ENCODE results near the gene FHOD1. TPM values are rescaled to one million over a fixed set of nuclear protein-coding genes. Genes with fewer than 3 reads are reported as not detected.

The FHOD1 gene
- total and polyA plus RNA-seq, 2 donors (not counting 1 experiment from before 2014, with no cell fraction given) = 46.3 to 46.9 TPM

GRCh38 chr16:67211674-67212073 is 35.6 kb downstream of the FHOD1 start:
- Histone ChIP-seq H2AFZ (ENCODE audit: insufficient read depth, low read depth, low read length, poor library complexity, severe bottlenecking) (no peak overlapping the region), H3K9me3 (ENCODE audit: control extremely low read depth in 1 of 3, control insufficient read depth in 2 of 3, insufficient read depth in 1 of 3, low read length in 2 of 3) (no peaks in the 10 kb centered on the region), H3K4me2 (replicated peaks; ENCODE audit: low read depth, low read length, poor library complexity, severe bottlenecking) (no peak overlapping the region), H3K27ac (ENCODE audit: low read length in 2 of 2) (no peak overlapping the region), H3K4me1 (ENCODE audit: control insufficient read depth in 2 of 2, insufficient read depth in 2 of 2, low read length in 2 of 2) (no peaks in the 10 kb centered on the region), H4K20me1 (ENCODE audit: control insufficient read depth, insufficient read depth, low read length, poor library complexity, severe bottlenecking) (no peaks in the 10 kb centered on the region), H3K9ac (ENCODE audit: low read length) (no peak overlapping the region), H3K27me3 (replicated peaks in 1 of 4; ENCODE audit: control extremely low read depth in 1 of 4, control insufficient read depth in 3 of 4, insufficient read depth in 4 of 4, low read length in 3 of 4) (no peaks in the 10 kb centered on the region), H3K4me3 (ENCODE audit: control extremely low read depth in 1 of 5, extremely low read depth in 1 of 5, insufficient read depth in 1 of 5, low read depth in 2 of 5, low read length in 4 of 5) (no peak overlapping the region), H3K79me2 (ENCODE audit: control insufficient read depth, insufficient read depth, low read length) (no peaks in the 10 kb centered on the region), H3K36me3 (replicated peaks in 1 of 2; ENCODE audit: control extremely low read depth in 1 of 2, control insufficient read depth in 1 of 2, extremely low read depth in 1 of 2, insufficient read depth in 2 of 2, low read length in 1 of 2) (no peaks in the 10 kb centered on the region)
- H3K9me3 Mint-ChIP-seq (ENCODE audit: insufficient read depth) = no peaks in the 10 kb centered on the region
- ATAC-seq (ENCODE audit: low read depth) (no peak), DNase-seq (no peak)
- H3K27me3 Mint-ChIP-seq = no peaks in the 10 kb centered on the region
- 98% methylated on average over 7 of the region's 7 CpGs for WGBS (ENCODE audit: insufficient coverage)
- ChIA-PET CTCF (no interaction called here), POLR2A (interaction anchor here (0.7 kb wide), 1 partner anchor 186 kb away, joined by 3 read pairs; no protein-coding TSS in a partner anchor)
- TF ChIP-seq CTCF (IDR thresholded peaks at IDR 0.05) = no peak
- TF ChIP-seq EZH2 (IDR thresholded peaks at IDR 0.05; ENCODE audit: borderline replicate concordance, insufficient read depth, low read depth, low read length, poor library complexity, severe bottlenecking) = no peak
- H3K27ac Mint-ChIP-seq = no peak overlapping the region
- intact Hi-C loops (cut with micrococcal nuclease) = no loop called here
- no peak overlapping the region for H3K4me3 Mint-ChIP-seq
- no peaks in the 10 kb centered on the region for H3K4me1 Mint-ChIP-seq

GRCh38 chr16:67210069-67210937 is 37.0 kb downstream of the FHOD1 start:
- no peak overlapping the region for H3K4me3 ChIP-seq (ENCODE audit: control extremely low read depth in 1 of 5, extremely low read depth in 1 of 5, insufficient read depth in 1 of 5, low read depth in 2 of 5, low read length in 4 of 5)
- TF ChIP-seq CTCF (IDR thresholded peaks at IDR 0.05) (no peak), EZH2 (IDR thresholded peaks at IDR 0.05; ENCODE audit: borderline replicate concordance, insufficient read depth, low read depth, low read length, poor library complexity, severe bottlenecking) (no peak)
- H3K9me3 ChIP-seq (ENCODE audit: control extremely low read depth in 1 of 3, control insufficient read depth in 2 of 3, insufficient read depth in 1 of 3, low read length in 2 of 3) = no peaks in the 10 kb centered on the region
- no peak overlapping the region for H3K4me2 ChIP-seq (replicated peaks; ENCODE audit: low read depth, low read length, poor library complexity, severe bottlenecking)
- H3K9me3 Mint-ChIP-seq (ENCODE audit: insufficient read depth) = no peaks in the 10 kb centered on the region
- H3K36me3 ChIP-seq (replicated peaks in 1 of 2; ENCODE audit: control extremely low read depth in 1 of 2, control insufficient read depth in 1 of 2, extremely low read depth in 1 of 2, insufficient read depth in 2 of 2, low read length in 1 of 2) = no peaks in the 10 kb centered on the region
- DNase-seq (no peak), ATAC-seq (ENCODE audit: low read depth) (no peak)
- WGBS (ENCODE audit: insufficient coverage) = 93% methylated on average over 25 of the region's 25 CpGs
- H3K4me1 Mint-ChIP-seq = no peaks in the 10 kb centered on the region
- no peaks in the 10 kb centered on the region for H4K20me1 ChIP-seq (ENCODE audit: control insufficient read depth, insufficient read depth, low read length, poor library complexity, severe bottlenecking)
- no peak overlapping the region for H3K27ac ChIP-seq (ENCODE audit: low read length in 2 of 2)
- CTCF ChIA-PET = interaction anchor here (1.1 kb wide), 1 partner anchor 12 kb away, joined by 3 read pairs; no protein-coding TSS in a partner anchor
- H2AFZ ChIP-seq (ENCODE audit: insufficient read depth, low read depth, low read length, poor library complexity, severe bottlenecking) = no peak overlapping the region
- intact Hi-C loops (cut with micrococcal nuclease) = no loop called here
- H3K27ac Mint-ChIP-seq = no peak overlapping the region
- no peaks in the 10 kb centered on the region for H3K4me1 ChIP-seq (ENCODE audit: control insufficient read depth in 2 of 2, insufficient read depth in 2 of 2, low read length in 2 of 2)
- H3K79me2 ChIP-seq (ENCODE audit: control insufficient read depth, insufficient read depth, low read length) = no peaks in the 10 kb centered on the region
- POLR2A ChIA-PET = no interaction called here
- no peaks in the 10 kb centered on the region for H3K27me3 ChIP-seq (replicated peaks in 1 of 4; ENCODE audit: control extremely low read depth in 1 of 4, control insufficient read depth in 3 of 4, insufficient read depth in 4 of 4, low read length in 3 of 4)
- H3K4me3 Mint-ChIP-seq = no peak overlapping the region
- no peaks in the 10 kb centered on the region for H3K27me3 Mint-ChIP-seq
- H3K9ac ChIP-seq (ENCODE audit: low read length) = no peak overlapping the region

All from B cell (primary cell).